BE2C (cell line): Measurements from ENCODE around the gene CPNE8.

Source experiments
- DNase-seq: peaks from one replicate; pipeline ENCODE4 v3.0.0-alpha.2; 2020
- H3K27me3 ChIP-seq: fragments of 250-450 bp; sonication (Bioruptor Pico); 2 replicates; pipeline ENCODE4 v1.5.1; 2020; ENCODE audit warnings: mild to moderate bottlenecking
- H3K36me3 ChIP-seq: fragments of 250-450 bp; sonication (Bioruptor Pico); 2 replicates; pipeline ENCODE4 v1.5.1; 2020; ENCODE audit warnings: mild to moderate bottlenecking
- H3K4me1 ChIP-seq: fragments of 250-450 bp; sonication (Bioruptor Pico); 2 replicates; pipeline ENCODE4 v1.5.1; 2020
- H3K4me3 ChIP-seq: 2 replicates; pipeline ENCODE4 v1.5.1; 2011; ENCODE audit warnings: low read depth, low read length
- H3K9me3 ChIP-seq: fragments of 250-450 bp; sonication (Bioruptor Pico); 2 replicates; pipeline ENCODE4 v1.5.1; 2020
- CTCF ChIP-seq: IDR thresholded peaks from 2 replicates; pipeline ENCODE4 v1.5.1; 2012; ENCODE audit warnings: mild to moderate bottlenecking, low read depth, low read length

CPNE8 gene

GRCh38 chr12:38831715-38832114 is 73.7 kb downstream of the CPNE8 start:
- Histone ChIP-seq H3K4me1 (peaks cover 3% of the 10 kb centered on the region; the same call in 1 of the 2 replicates), H3K9me3 (no peaks in the 10 kb centered on the region), H3K36me3 (peaks cover 10% of the 10 kb centered on the region), H3K27me3 (no peaks in the 10 kb centered on the region), H3K4me3 (no peak overlapping the region)
- DNase-seq = no peak
- TF ChIP-seq CTCF = no peak

- no peak overlapping the region for H3K4me3 ChIP-seq
- H3K9me3 ChIP-seq = no peaks in the 10 kb centered on the region
- DNase-seq = no peak
- H3K27me3 ChIP-seq = no peaks in the 10 kb centered on the region
- peaks cover 21% of the 10 kb centered on the region for H3K4me1 ChIP-seq
- H3K36me3 ChIP-seq = peaks cover 7% of the 10 kb centered on the region
- 0 out of 2 replicates have a peak, but pooled peaks have one; percentile 8 for TF ChIP-seq CTCF
These were observed 80.4 kb downstream of the CPNE8 start for GRCh38 chr12:38825006-38825405.

GRCh38 chr12:38823738-38824137 is 81.7 kb downstream of the CPNE8 start:
- Histone ChIP-seq H3K9me3 (no peaks in the 10 kb centered on the region), H3K27me3 (no peaks in the 10 kb centered on the region), H3K4me1 (peaks cover 21% of the 10 kb centered on the region), H3K36me3 (peaks cover 9% of the 10 kb centered on the region), H3K4me3 (0 out of 2 replicates have a peak overlapping the region, but pooled peaks have one; percentile 0)
- no peak for DNase-seq
- no peak for TF ChIP-seq CTCF

GRCh38 chr12:38823314-38823713 is 82.1 kb downstream of the CPNE8 start:
- no peak for TF ChIP-seq CTCF

GRCh38 chr12:38817942-38818341 is 87.4 kb downstream of the CPNE8 start:
- Histone ChIP-seq H3K9me3 (no peaks in the 10 kb centered on the region), H3K4me1 (peaks cover under 1% of the 10 kb centered on the region), H3K27me3 (no peaks in the 10 kb centered on the region), H3K36me3 (peaks cover 2% of the 10 kb centered on the region; the same call in 1 of the 2 replicates), H3K4me3 (no peak overlapping the region)
- TF ChIP-seq CTCF = no peak
- no peak for DNase-seq

More at GRCh38 chr12:38823314-38823713, 82.1 kb downstream of the CPNE8 start:
- no peak overlapping the region for H3K4me3 ChIP-seq
- no peak for DNase-seq
- no peaks in the 10 kb centered on the region for H3K27me3 ChIP-seq
- peaks cover 9% of the 10 kb centered on the region for H3K36me3 ChIP-seq
- no peaks in the 10 kb centered on the region for H3K9me3 ChIP-seq
- peaks cover 21% of the 10 kb centered on the region for H3K4me1 ChIP-seq

- no peak for DNase-seq
- Histone ChIP-seq H3K4me1 (no peaks in the 10 kb centered on the region), H3K9me3 (no peaks in the 10 kb centered on the region), H3K4me3 (no peak overlapping the region), H3K27me3 (no peaks in the 10 kb centered on the region), H3K36me3 (no peaks in the 10 kb centered on the region)
- no peak for TF ChIP-seq CTCF
These were observed 91.5 kb downstream of the CPNE8 start for GRCh38 chr12:38813923-38814322.
